Rectal smooth muscle tissue (tissue), 1 donor: ENCODE data around the gene MAFG.
A peak's percentile ranks its signal among the peaks of the same experiment; 100 is the strongest.

Experiments used
- H3K27ac ChIP-seq: one replicate; pipeline ENCODE4 v1.7.0; 2013; ENCODE audit warnings: low read depth, low read length, inconsistent platforms
- H3K27me3 ChIP-seq: one replicate; pipeline ENCODE4 v1.7.0; 2013; ENCODE audit warnings: low read length; ENCODE audit not compliant: control insufficient read depth, insufficient read depth
- H3K36me3 ChIP-seq: one replicate; pipeline ENCODE4 v1.7.0; 2013; ENCODE audit warnings: low read length; ENCODE audit not compliant: control insufficient read depth, insufficient read depth
- H3K4me1 ChIP-seq: one replicate; pipeline ENCODE4 v1.7.0; 2013; ENCODE audit warnings: low read length; ENCODE audit not compliant: control insufficient read depth, insufficient read depth
- H3K4me3 ChIP-seq: one replicate; pipeline ENCODE4 v1.7.0; 2013; ENCODE audit warnings: low read length
- H3K9ac ChIP-seq: one replicate; pipeline ENCODE4 v1.7.0; 2013; ENCODE audit warnings: low read length

Gene MAFG

GRCh38 chr17:81877569-81877968 is 50.0 kb downstream of the MAFG start:
- no peak overlapping the region for H3K27ac ChIP-seq
- no peaks in the 10 kb centered on the region for H3K4me1 ChIP-seq
- H3K4me3 ChIP-seq: no peak overlapping the region
- no peak overlapping the region for H3K9ac ChIP-seq
- H3K27me3 ChIP-seq: no peaks in the 10 kb centered on the region
- H3K36me3 ChIP-seq: peaks cover 3% of the 10 kb centered on the region

GRCh38 chr17:81871387-81872230 is 55.9 kb downstream of the MAFG start:
- Histone ChIP-seq H3K27ac (peak overlapping the region; percentile 94), H3K27me3 (no peaks in the 10 kb centered on the region), H3K4me3 (peak overlapping the region; percentile 87), H3K9ac (peak overlapping the region; percentile 87), H3K36me3 (peaks cover 11% of the 10 kb centered on the region), H3K4me1 (peaks cover 12% of the 10 kb centered on the region)

- Histone ChIP-seq H3K27ac (peak within 1 kb of the TSS; percentile 94), H3K27me3 (no peaks in the 10 kb centered on the region), H3K36me3 (peaks cover 11% of the 10 kb centered on the region), H3K9ac (peak within 1 kb of the TSS; percentile 87), H3K4me1 (peaks cover 12% of the 10 kb centered on the region), H3K4me3 (peak within 1 kb of the TSS; percentile 87)
Observed at GRCh38 chr17:81870981-81871386, 56.6 kb downstream of the MAFG start, which contains the start of gene ARHGDIA. Gene ARHGDIA (minus strand): TSS chr17:81871337. CDS start chr17:81869930, 1,407 bp downstream.

- Histone ChIP-seq H3K9ac (peak overlapping the region; percentile 17), H3K4me3 (peak overlapping the region; percentile 61), H3K27me3 (no peaks in the 10 kb centered on the region), H3K36me3 (peaks cover 11% of the 10 kb centered on the region), H3K4me1 (peaks cover 12% of the 10 kb centered on the region), H3K27ac (peak overlapping the region; percentile 80)
Observed at GRCh38 chr17:81870131-81870980, 57.2 kb downstream of the MAFG start.

- peak overlapping the region; percentile 17 for H3K9ac ChIP-seq
- peak overlapping the region; percentile 80 for H3K27ac ChIP-seq
- H3K4me1 ChIP-seq: peaks cover 12% of the 10 kb centered on the region
- H3K27me3 ChIP-seq: no peaks in the 10 kb centered on the region
- peak overlapping the region; percentile 61 for H3K4me3 ChIP-seq
- peaks cover 11% of the 10 kb centered on the region for H3K36me3 ChIP-seq
Observed at GRCh38 chr17:81869221-81870130, 58.1 kb downstream of the MAFG start.

- Histone ChIP-seq H3K9ac (no peak overlapping the region), H3K36me3 (peaks cover 11% of the 10 kb centered on the region), H3K4me3 (no peak overlapping the region), H3K4me1 (peaks cover 12% of the 10 kb centered on the region), H3K27me3 (no peaks in the 10 kb centered on the region), H3K27ac (peak overlapping the region; percentile 80)
Observed at GRCh38 chr17:81868674-81869220, 58.8 kb downstream of the MAFG start.
